Liver (tissue), 9 donors: ENCODE results near the gene ZNF654. TPM values are rescaled to one million over a fixed set of nuclear protein-coding genes. Genes with fewer than 3 reads are reported as not detected.

Experiments used
- DNase-seq: peaks from one replicate; pipeline ENCODE4 v3.0.0-alpha.2; 2017; ENCODE audit warnings: low spot score
- H3K27ac ChIP-seq, 2 donors: one replicate each; pipeline ENCODE4 v1.7.0; 2013; ENCODE audit warnings: inconsistent platforms in 2 of 2, low read length in 2 of 2, control low read depth in 1 of 2, low read depth in 1 of 2, mild to moderate bottlenecking in 1 of 2
- H3K27me3 ChIP-seq, 4 donors: one replicate each; pipeline versions ENCODE4 v1.6.1 to v1.7.0; 2013; ENCODE audit warnings: low read length in 3 of 4, inconsistent platforms in 1 of 4, mild to moderate bottlenecking in 1 of 4, moderate library complexity in 1 of 4; ENCODE audit not compliant: control insufficient read depth in 4 of 4, insufficient read depth in 4 of 4
- H3K36me3 ChIP-seq, 4 donors: one replicate each; pipeline versions ENCODE4 v1.6.1 to v1.7.0; 2013; ENCODE audit warnings: low read length in 3 of 4, mild to moderate bottlenecking in 3 of 4, low read depth in 1 of 4, moderate library complexity in 1 of 4; ENCODE audit not compliant: control insufficient read depth in 4 of 4, insufficient read depth in 3 of 4
- H3K4me1 ChIP-seq, 4 donors: one replicate each; pipeline versions ENCODE4 v1.6.1 to v1.7.0; 2013; ENCODE audit warnings: low read length in 3 of 4, mild to moderate bottlenecking in 3 of 4, moderate library complexity in 1 of 4; ENCODE audit not compliant: control insufficient read depth in 4 of 4, insufficient read depth in 4 of 4
- H3K4me3 ChIP-seq, 3 donors: one replicate each; pipeline versions ENCODE4 v1.6.1 to v1.7.0; 2013; ENCODE audit warnings: low read length in 3 of 3, control low read depth in 1 of 3, low read depth in 1 of 3, mild to moderate bottlenecking in 1 of 3
- H3K9ac ChIP-seq, 2 donors: one replicate each; pipeline ENCODE4 v1.7.0; 2013; ENCODE audit warnings: low read length in 2 of 2, mild to moderate bottlenecking in 2 of 2, moderate library complexity in 2 of 2, control low read depth in 1 of 2, low read depth in 1 of 2
- H3K9me3 ChIP-seq, 4 donors: one replicate each; pipeline versions ENCODE4 v1.6.1 to v1.7.0; 2013; ENCODE audit warnings: low read length in 3 of 4; ENCODE audit not compliant: control insufficient read depth in 4 of 4
- EGR1 ChIP-seq, 2 donors: IDR thresholded peaks; 2 replicates each; pipeline ENCODE4 v1.6.1; 2016 to 2018; ENCODE audit warnings: antibody characterized with exemption in 2 of 2, low read depth in 2 of 2
- FOXA1 ChIP-seq: IDR thresholded peaks from 2 replicates; pipeline ENCODE4 v1.6.1; 2016; ENCODE audit warnings: antibody characterized with exemption
- FOXA2 ChIP-seq: IDR thresholded peaks from 2 replicates; pipeline ENCODE4 v1.6.1; 2016; ENCODE audit warnings: antibody characterized with exemption
- GABPA ChIP-seq, 2 donors: IDR thresholded peaks in 1 of 2; conservative IDR thresholded peaks in 1 of 2; 2 replicates each; pipeline ENCODE4 v1.6.1; 2016; ENCODE audit warnings: antibody characterized with exemption in 2 of 2, mild to moderate bottlenecking in 1 of 2, moderate library complexity in 1 of 2
- HNF4A ChIP-seq, 2 donors: conservative IDR thresholded peaks; 2 replicates each; pipeline ENCODE4 v1.6.1; 2016; ENCODE audit warnings: antibody characterized with exemption in 2 of 2, mild to moderate bottlenecking in 2 of 2
- HNF4G ChIP-seq: IDR thresholded peaks from 2 replicates; pipeline ENCODE4 v1.6.1; 2016; ENCODE audit warnings: antibody characterized with exemption
- JUND ChIP-seq, 2 donors: IDR thresholded peaks; 2 replicates each; pipeline ENCODE4 v1.6.1; 2016; ENCODE audit warnings: antibody characterized with exemption in 2 of 2
- NR2F2 ChIP-seq: IDR thresholded peaks from 2 replicates; pipeline ENCODE4 v1.6.1; 2016; ENCODE audit warnings: antibody characterized with exemption
- RAD21 ChIP-seq, 2 donors: IDR thresholded peaks; 2 replicates each; pipeline ENCODE4 v1.6.1; 2016; ENCODE audit warnings: antibody characterized with exemption in 2 of 2, mild to moderate bottlenecking in 2 of 2
- RXRA ChIP-seq, 2 donors: IDR thresholded peaks; 2 replicates each; pipeline ENCODE4 v1.6.1; 2017 to 2018; ENCODE audit warnings: antibody characterized with exemption in 2 of 2, mild to moderate bottlenecking in 1 of 2
- SP1 ChIP-seq: IDR thresholded peaks from 2 replicates; pipeline ENCODE4 v1.6.1; 2018; ENCODE audit warnings: antibody characterized with exemption, mild to moderate bottlenecking
- TAF1 ChIP-seq: conservative IDR thresholded peaks from 2 replicates; pipeline ENCODE4 v1.6.1; 2016; ENCODE audit warnings: antibody characterized with exemption, mild to moderate bottlenecking
- YY1 ChIP-seq: IDR thresholded peaks from 2 replicates; pipeline ENCODE4 v1.6.1; 2016; ENCODE audit warnings: antibody characterized with exemption, mild to moderate bottlenecking
- WGBS: extraction: QIAGEN DNeasy Blood & Tissue Kit; methylation state at CpG from one replicate; pipeline ENCODE4 v1.1.7; 2013; 5-methylcytosine and 5-hydroxymethylcytosine counted together
- polyA plus RNA-seq, 2 donors: library from polyadenylated mRNA; stranded (reverse) in 1 of 2; unstranded in 1 of 2; fragments of 200-250 nt in 1 of 2; fragments of >200 nt in 1 of 2; fragmentation: Nextera tagmentation in 1 of 2; extraction: Ambion mirVana in 1 of 2; gene quantifications; one replicate each; pipeline versions ENCODE4 v1.2.1 to v1.2.3, GENCODE V29; 2013 to 2015
- total RNA-seq, 2 donors: library from RNA; depleted of rRNA; stranded (reverse); fragments of >200 nt; gene quantifications; one replicate each; pipeline ENCODE4 v1.2.3, GENCODE V29; 2014
- TF ChIP-seq, protein P1 (sequence below): fragments of 150-350 bp; IDR thresholded peaks from 2 replicates; pipeline ENCODE4 v1.5.1; 2017; ENCODE audit warnings: improper control_type of control experiment, low read depth, low read length; ENCODE audit not compliant: missing input control
- TF ChIP-seq, protein P2 (sequence below): IDR thresholded peaks from 2 replicates; pipeline ENCODE4 v1.6.1; 2016; ENCODE audit warnings: antibody characterized with exemption, mild to moderate bottlenecking
- TF ChIP-seq, protein P3 (sequence below): IDR thresholded peaks from 2 replicates; pipeline ENCODE4 v1.6.1; 2016; ENCODE audit warnings: antibody characterized with exemption
- TF ChIP-seq, protein P4 (sequence below): IDR thresholded peaks from 2 replicates; pipeline ENCODE4 v1.6.1; 2016; ENCODE audit warnings: antibody characterized with exemption
- TF ChIP-seq, protein P5 (sequence below): IDR thresholded peaks from 2 replicates; pipeline ENCODE4 v1.6.1; 2016; ENCODE audit warnings: antibody characterized with exemption
- donor health status: healthy.
- donor health status: healthy.
- donor health status: healthy.
- donor health status: healthy.
- donor health status: healthy.

ZNF654 gene
- total and polyA plus RNA-seq, 4 donors: 2.2 to 10.1 (median 5.4) TPM

- WGBS: 90% methylated on average over 4 of the region's 4 CpGs
- no peak for TF ChIP-seq RXRA (IDR thresholded peaks at IDR 0.05)
- TF ChIP-seq, protein P1, sequence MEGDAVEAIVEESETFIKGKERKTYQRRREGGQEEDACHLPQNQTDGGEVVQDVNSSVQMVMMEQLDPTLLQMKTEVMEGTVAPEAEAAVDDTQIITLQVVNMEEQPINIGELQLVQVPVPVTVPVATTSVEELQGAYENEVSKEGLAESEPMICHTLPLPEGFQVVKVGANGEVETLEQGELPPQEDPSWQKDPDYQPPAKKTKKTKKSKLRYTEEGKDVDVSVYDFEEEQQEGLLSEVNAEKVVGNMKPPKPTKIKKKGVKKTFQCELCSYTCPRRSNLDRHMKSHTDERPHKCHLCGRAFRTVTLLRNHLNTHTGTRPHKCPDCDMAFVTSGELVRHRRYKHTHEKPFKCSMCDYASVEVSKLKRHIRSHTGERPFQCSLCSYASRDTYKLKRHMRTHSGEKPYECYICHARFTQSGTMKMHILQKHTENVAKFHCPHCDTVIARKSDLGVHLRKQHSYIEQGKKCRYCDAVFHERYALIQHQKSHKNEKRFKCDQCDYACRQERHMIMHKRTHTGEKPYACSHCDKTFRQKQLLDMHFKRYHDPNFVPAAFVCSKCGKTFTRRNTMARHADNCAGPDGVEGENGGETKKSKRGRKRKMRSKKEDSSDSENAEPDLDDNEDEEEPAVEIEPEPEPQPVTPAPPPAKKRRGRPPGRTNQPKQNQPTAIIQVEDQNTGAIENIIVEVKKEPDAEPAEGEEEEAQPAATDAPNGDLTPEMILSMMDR: no peak
- no peak for TF ChIP-seq GABPA (IDR thresholded peaks at IDR 0.05 in 1 of 2, conservative IDR thresholded peaks at IDR 0.05 in 1 of 2)
- TF ChIP-seq FOXA2: no peak
- TF ChIP-seq YY1: no peak
- no peak for TF ChIP-seq JUND (IDR thresholded peaks at IDR 0.05)
- no peak for TF ChIP-seq FOXA1
- TF ChIP-seq SP1: no peak
- no peak for TF ChIP-seq EGR1 (IDR thresholded peaks at IDR 0.05; ENCODE audit: low read depth in 2 of 2)
- no peak for TF ChIP-seq TAF1
- TF ChIP-seq, protein P2, sequence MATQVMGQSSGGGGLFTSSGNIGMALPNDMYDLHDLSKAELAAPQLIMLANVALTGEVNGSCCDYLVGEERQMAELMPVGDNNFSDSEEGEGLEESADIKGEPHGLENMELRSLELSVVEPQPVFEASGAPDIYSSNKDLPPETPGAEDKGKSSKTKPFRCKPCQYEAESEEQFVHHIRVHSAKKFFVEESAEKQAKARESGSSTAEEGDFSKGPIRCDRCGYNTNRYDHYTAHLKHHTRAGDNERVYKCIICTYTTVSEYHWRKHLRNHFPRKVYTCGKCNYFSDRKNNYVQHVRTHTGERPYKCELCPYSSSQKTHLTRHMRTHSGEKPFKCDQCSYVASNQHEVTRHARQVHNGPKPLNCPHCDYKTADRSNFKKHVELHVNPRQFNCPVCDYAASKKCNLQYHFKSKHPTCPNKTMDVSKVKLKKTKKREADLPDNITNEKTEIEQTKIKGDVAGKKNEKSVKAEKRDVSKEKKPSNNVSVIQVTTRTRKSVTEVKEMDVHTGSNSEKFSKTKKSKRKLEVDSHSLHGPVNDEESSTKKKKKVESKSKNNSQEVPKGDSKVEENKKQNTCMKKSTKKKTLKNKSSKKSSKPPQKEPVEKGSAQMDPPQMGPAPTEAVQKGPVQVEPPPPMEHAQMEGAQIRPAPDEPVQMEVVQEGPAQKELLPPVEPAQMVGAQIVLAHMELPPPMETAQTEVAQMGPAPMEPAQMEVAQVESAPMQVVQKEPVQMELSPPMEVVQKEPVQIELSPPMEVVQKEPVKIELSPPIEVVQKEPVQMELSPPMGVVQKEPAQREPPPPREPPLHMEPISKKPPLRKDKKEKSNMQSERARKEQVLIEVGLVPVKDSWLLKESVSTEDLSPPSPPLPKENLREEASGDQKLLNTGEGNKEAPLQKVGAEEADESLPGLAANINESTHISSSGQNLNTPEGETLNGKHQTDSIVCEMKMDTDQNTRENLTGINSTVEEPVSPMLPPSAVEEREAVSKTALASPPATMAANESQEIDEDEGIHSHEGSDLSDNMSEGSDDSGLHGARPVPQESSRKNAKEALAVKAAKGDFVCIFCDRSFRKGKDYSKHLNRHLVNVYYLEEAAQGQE: no peak
- TF ChIP-seq NR2F2: no peak
- TF ChIP-seq, protein P3, sequence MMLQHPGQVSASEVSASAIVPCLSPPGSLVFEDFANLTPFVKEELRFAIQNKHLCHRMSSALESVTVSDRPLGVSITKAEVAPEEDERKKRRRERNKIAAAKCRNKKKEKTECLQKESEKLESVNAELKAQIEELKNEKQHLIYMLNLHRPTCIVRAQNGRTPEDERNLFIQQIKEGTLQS: no peak
- TF ChIP-seq, protein P4, sequence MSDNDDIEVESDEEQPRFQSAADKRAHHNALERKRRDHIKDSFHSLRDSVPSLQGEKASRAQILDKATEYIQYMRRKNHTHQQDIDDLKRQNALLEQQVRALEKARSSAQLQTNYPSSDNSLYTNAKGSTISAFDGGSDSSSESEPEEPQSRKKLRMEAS: no peak
- TF ChIP-seq, protein P5, sequence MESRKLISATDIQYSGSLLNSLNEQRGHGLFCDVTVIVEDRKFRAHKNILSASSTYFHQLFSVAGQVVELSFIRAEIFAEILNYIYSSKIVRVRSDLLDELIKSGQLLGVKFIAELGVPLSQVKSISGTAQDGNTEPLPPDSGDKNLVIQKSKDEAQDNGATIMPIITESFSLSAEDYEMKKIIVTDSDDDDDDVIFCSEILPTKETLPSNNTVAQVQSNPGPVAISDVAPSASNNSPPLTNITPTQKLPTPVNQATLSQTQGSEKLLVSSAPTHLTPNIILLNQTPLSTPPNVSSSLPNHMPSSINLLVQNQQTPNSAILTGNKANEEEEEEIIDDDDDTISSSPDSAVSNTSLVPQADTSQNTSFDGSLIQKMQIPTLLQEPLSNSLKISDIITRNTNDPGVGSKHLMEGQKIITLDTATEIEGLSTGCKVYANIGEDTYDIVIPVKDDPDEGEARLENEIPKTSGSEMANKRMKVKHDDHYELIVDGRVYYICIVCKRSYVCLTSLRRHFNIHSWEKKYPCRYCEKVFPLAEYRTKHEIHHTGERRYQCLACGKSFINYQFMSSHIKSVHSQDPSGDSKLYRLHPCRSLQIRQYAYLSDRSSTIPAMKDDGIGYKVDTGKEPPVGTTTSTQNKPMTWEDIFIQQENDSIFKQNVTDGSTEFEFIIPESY: no peak
- no peak for TF ChIP-seq HNF4G
- no peak for TF ChIP-seq RAD21 (IDR thresholded peaks at IDR 0.05)
- TF ChIP-seq HNF4A (conservative IDR thresholded peaks at IDR 0.05): no peak
- no peak overlapping the region for H3K27ac ChIP-seq
- H3K36me3 ChIP-seq: no peaks in the 10 kb centered on the region
- H3K4me1 ChIP-seq: no peaks in the 10 kb centered on the region
- no peak overlapping the region for H3K4me3 ChIP-seq
- DNase-seq: no peak
- no peaks in the 10 kb centered on the region for H3K9me3 ChIP-seq
- H3K27me3 ChIP-seq: no peaks in the 10 kb centered on the region
- H3K9ac ChIP-seq: no peak overlapping the region
Observed at GRCh38 chr3:88040529-88040928, 18.5 kb upstream of the ZNF654 start.
